Erythroblast (primary cell): ENCODE results near the gene TMEM119.

Source experiments
- GATA1 ChIP-seq: IDR thresholded peaks from 2 replicates; pipeline ENCODE4 v1.6.1; 2011; ENCODE audit warnings: low read depth, mild to moderate bottlenecking, control low read depth, low read length, moderate library complexity
- POLR2A ChIP-seq: IDR thresholded peaks from 2 replicates; pipeline ENCODE4 v1.6.1; 2011; ENCODE audit warnings: mild to moderate bottlenecking, low read length

DNA sequence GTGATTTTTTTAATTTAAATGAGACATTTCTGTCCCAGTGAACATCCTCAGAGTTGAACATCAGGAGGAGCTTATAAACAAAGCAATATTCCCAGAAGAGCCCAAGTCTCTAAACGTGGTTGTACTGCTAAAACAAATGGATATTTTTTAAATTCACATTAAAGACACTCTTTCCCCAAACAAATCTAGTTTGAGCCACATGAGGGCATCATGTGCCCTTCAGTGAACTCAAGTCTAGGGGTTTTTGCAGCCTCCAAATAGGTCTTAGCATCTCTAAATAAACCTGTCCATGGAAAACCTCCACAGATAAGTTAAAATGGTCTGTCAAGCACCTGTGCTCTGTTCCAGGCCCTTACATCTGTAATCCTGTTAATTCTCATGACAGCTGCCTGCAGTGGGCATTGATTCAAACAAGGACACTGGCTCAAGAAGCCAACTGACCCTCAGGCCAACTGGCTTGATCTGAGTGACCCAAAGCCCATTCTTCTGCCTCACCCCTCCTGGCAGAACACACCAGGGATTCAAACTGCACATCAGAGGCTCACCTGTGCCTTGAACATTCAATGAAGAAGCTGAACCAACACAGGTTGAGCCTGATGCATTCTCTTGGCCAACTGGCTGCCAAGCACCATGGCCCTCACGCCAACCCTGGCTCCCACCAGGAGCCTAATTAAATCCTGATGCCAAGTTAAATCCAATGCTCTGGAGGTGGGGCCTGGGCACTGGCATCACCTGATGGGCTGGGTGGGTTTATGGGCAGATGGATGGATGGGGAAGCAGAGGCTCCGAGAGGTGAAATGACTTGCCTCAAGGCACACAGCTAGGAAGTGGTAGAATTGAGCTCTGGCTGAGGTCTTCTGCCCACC lies 26.9 kb downstream of the TMEM119 start:
- TF ChIP-seq POLR2A (no peak), GATA1 (no peak)
